ENCODE data around the gene MAST2. TPM values are rescaled to one million over a fixed set of nuclear protein-coding genes. Genes with fewer than 3 reads are reported as not detected.
"Not testable (repeated sequence)": the region's sequence is repeated elsewhere in the genome, so short reads cannot be mapped to it uniquely, and the experiment has no call there.

Gene MAST2
- total RNA-seq, 1 donor from 2014 or later: 12.6 TPM

GRCh38 chr1:46043458-46044017, 240.1 kb downstream of the MAST2 start:
- TF ChIP-seq, protein P1, sequence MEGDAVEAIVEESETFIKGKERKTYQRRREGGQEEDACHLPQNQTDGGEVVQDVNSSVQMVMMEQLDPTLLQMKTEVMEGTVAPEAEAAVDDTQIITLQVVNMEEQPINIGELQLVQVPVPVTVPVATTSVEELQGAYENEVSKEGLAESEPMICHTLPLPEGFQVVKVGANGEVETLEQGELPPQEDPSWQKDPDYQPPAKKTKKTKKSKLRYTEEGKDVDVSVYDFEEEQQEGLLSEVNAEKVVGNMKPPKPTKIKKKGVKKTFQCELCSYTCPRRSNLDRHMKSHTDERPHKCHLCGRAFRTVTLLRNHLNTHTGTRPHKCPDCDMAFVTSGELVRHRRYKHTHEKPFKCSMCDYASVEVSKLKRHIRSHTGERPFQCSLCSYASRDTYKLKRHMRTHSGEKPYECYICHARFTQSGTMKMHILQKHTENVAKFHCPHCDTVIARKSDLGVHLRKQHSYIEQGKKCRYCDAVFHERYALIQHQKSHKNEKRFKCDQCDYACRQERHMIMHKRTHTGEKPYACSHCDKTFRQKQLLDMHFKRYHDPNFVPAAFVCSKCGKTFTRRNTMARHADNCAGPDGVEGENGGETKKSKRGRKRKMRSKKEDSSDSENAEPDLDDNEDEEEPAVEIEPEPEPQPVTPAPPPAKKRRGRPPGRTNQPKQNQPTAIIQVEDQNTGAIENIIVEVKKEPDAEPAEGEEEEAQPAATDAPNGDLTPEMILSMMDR (IDR thresholded peaks at IDR 0.05; ENCODE audit: insufficient read depth, low read length, severe bottlenecking): no peak
- Histone ChIP-seq H3K36me3 (ENCODE audit: control insufficient read depth, insufficient read depth, low read length) (no peaks in the 10 kb centered on the region), H3K4me3 (ENCODE audit: low read depth, low read length) (no peak overlapping the region), H3K27me3 (ENCODE audit: control insufficient read depth, insufficient read depth, low read length) (no peaks in the 10 kb centered on the region)
- no peak for DNase-seq (ENCODE audit: low read depth)
- FAIRE-seq: no peak

GRCh38 chr1:46044116-46044515, 240.7 kb downstream of the MAST2 start:
- no peaks in the 10 kb centered on the region for H3K36me3 ChIP-seq (ENCODE audit: control insufficient read depth, insufficient read depth, low read length)
- no peaks in the 10 kb centered on the region for H3K27me3 ChIP-seq (ENCODE audit: control insufficient read depth, insufficient read depth, low read length)
- DNase-seq (ENCODE audit: low read depth) (no peak), FAIRE-seq (no peak)
- H3K4me3 ChIP-seq (ENCODE audit: low read depth, low read length): no peak overlapping the region
- TF ChIP-seq, protein P1 (IDR thresholded peaks at IDR 0.05; ENCODE audit: insufficient read depth, low read length, severe bottlenecking): no peak

GRCh38 chr1:46053734-46054133, 250.3 kb downstream of the MAST2 start:
- no peaks in the 10 kb centered on the region for H3K36me3 ChIP-seq (ENCODE audit: control insufficient read depth, insufficient read depth, low read length)
- no peak for FAIRE-seq
- TF ChIP-seq, protein P1 (IDR thresholded peaks at IDR 0.05; ENCODE audit: insufficient read depth, low read length, severe bottlenecking): no peak
- no peaks in the 10 kb centered on the region for H3K27me3 ChIP-seq (ENCODE audit: control insufficient read depth, insufficient read depth, low read length)
- H3K4me3 ChIP-seq (ENCODE audit: low read depth, low read length): no peak overlapping the region
- DNase-seq (ENCODE audit: low read depth): no peak

GRCh38 chr1:46056325-46056724, 252.9 kb downstream of the MAST2 start:
- FAIRE-seq (no peak), DNase-seq (ENCODE audit: low read depth) (no peak)
- Histone ChIP-seq H3K27me3 (ENCODE audit: control insufficient read depth, insufficient read depth, low read length) (no peaks in the 10 kb centered on the region), H3K36me3 (ENCODE audit: control insufficient read depth, insufficient read depth, low read length) (no peaks in the 10 kb centered on the region), H3K4me3 (ENCODE audit: low read depth, low read length) (no peak overlapping the region)
- TF ChIP-seq, protein P1 (IDR thresholded peaks at IDR 0.05; ENCODE audit: insufficient read depth, low read length, severe bottlenecking): no peak

DNA sequence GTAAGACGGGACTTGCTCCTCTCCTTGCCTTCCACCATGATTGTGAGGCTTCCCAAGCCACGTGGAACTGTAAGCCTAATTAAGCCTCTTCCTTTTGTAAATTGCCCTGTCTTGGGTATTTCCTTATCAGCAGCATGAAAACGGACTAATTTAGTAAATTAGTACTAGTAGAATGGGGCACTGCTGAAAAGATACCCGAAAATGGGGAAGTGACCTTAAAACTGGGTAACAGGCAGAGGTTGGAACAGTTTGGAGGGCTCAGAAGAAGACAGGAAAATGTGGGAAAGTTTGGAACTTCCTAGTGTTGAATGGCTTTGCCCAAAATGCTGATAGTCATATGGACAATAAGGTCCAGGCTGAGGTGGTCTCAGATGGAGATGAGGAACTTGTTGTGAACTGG, 253.8 kb downstream of the MAST2 start:
- not testable (repeated sequence) for DNase-seq (ENCODE audit: low read depth); H3K4me3 ChIP-seq (ENCODE audit: low read depth, low read length); H3K27me3 ChIP-seq (ENCODE audit: control insufficient read depth, insufficient read depth, low read length); H3K36me3 ChIP-seq (ENCODE audit: control insufficient read depth, insufficient read depth, low read length); FAIRE-seq

DNA sequence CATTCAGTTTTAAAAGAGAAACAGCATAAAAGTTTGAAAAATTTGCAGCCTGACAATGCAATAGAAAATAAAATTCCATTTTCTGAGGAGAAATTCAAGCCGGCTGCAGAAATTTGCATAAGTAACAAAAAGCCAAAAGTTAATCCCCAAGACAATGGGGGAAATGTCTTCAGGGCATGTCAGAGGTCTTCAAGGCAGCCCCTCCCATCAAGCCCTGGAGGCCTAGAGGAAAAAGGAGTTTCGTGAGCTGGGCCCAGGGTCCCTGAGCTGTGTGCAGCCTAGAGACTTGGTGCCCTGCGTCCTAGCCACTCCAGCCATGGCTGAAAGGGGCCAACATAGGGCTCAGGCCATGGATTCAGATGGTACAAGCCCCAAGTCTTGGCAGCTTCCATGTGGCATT, 254.4 kb downstream of the MAST2 start:
- Histone ChIP-seq H3K36me3 (ENCODE audit: control insufficient read depth, insufficient read depth, low read length) (peaks cover 2% of the 10 kb centered on the region), H3K4me3 (ENCODE audit: low read depth, low read length) (no peak overlapping the region), H3K27me3 (ENCODE audit: control insufficient read depth, insufficient read depth, low read length) (no peaks in the 10 kb centered on the region)
- DNase-seq (ENCODE audit: low read depth): no peak
- TF ChIP-seq, protein P1 (IDR thresholded peaks at IDR 0.05; ENCODE audit: insufficient read depth, low read length, severe bottlenecking): no peak
- FAIRE-seq: no peak

Measured in bronchial epithelial cell (primary cell).